ENCODE measurements around the gene RAD52.

DNA sequence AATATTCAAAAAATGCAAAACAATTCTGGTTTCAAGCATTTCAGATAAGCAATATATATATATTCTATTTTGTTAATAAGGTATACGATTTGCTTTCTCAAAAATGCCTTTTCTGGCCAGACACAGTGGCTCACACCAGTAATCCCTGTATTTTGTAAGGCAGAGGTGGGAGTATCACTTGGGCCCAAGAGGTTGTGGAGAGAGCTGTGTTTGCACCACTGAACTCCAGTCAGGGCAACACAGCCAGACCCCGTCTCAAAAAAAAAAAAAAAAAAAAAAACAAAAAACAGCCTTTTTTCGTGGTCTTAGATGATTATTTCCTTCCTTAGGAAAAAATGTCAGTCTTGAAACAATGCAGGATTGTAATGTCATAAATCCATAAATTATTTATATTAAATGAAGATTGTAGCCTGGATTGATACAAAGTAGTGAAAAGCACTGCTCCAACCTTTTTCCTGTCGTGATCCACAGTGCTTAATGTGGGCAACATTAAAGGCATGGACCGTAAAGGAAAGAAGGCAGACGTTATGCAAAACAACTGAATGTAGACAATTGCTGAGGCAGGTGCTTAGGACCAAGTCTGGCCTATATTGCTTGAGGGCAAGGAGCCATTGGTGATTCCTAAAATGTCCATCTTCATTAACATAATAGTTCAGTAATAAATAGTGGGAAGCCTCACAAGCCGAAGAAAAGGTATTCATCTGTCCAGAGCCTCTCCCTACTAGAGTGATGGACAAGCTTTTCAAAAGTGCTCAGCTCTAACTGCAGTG is 36.8 kb downstream of the RAD52 start:
- TF ChIP-seq POLR2AphosphoS5 (IDR thresholded peaks at IDR 0.05) (no peak), EP300 (IDR thresholded peaks at IDR 0.05) (no peak)
- TF ChIP-seq, protein P1, sequence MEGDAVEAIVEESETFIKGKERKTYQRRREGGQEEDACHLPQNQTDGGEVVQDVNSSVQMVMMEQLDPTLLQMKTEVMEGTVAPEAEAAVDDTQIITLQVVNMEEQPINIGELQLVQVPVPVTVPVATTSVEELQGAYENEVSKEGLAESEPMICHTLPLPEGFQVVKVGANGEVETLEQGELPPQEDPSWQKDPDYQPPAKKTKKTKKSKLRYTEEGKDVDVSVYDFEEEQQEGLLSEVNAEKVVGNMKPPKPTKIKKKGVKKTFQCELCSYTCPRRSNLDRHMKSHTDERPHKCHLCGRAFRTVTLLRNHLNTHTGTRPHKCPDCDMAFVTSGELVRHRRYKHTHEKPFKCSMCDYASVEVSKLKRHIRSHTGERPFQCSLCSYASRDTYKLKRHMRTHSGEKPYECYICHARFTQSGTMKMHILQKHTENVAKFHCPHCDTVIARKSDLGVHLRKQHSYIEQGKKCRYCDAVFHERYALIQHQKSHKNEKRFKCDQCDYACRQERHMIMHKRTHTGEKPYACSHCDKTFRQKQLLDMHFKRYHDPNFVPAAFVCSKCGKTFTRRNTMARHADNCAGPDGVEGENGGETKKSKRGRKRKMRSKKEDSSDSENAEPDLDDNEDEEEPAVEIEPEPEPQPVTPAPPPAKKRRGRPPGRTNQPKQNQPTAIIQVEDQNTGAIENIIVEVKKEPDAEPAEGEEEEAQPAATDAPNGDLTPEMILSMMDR (IDR thresholded peaks at IDR 0.05): no peak

All from suprapubic skin (tissue), 4 donors.